CD4-positive, alpha-beta T cell treated with Interleukin-21 for 1 hour (primary cell): ENCODE data around the gene GNAI3.

Experiments used
- DNase-seq: peaks from one replicate; pipeline ENCODE4 v3.0.0-alpha.2; 2020

GNAI3 gene

DNA sequence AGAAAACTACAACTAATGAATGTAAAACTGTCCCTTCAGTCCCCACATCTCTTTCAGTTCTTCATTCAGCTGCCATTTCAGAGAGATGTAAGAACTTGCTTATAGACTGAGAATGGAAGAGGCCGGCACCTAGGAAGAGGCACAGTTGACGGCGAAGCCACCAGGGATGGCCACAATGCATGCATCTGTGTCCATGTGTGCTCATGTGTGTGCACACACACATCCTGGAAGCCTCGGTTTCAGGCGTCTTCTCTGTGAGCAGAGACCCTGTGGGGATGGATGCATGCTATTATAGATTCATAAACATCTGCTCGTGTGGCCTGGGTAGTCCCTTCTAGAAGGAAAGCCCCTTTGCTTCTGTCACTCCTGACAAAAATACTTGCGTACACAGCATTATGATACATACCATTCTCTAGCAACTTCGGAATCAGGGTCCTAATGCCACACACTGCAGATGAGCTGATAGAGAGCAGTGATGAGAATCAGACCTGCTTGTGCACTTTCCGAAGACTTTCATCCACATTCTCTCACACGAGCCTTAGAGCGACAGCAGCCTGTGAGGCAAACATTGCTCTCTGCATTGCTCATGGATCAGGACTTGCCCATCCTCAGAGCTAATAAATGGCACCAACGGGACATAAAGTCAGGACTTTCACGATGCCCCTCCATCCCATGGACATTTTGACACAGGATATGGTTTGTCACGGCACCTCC, 21.2 kb upstream of the GNAI3 start:
- DNase-seq: no peak

GRCh38 chr1:109527846-109528695, 20.3 kb upstream of the GNAI3 start:
- DNase-seq: no peak

DNA sequence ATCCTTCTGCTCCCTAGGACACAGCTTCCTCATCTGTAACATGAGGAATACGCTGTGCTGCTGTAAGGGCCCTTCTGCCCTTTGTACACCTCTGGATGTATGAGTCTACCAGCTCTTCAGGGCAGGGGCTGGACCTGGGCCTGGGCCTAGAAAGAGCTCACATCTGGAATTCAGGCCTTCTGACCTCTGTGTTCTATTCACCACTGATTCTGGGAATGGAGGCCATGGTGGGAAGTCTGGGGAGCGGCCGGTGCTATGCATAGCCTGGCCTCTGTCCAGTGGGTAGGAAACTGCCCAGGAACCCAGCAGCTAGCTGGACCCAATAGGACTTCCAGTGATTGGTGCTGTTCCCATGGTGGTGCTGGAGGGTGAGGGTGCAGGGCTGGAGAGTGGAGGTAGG, 19.7 kb upstream of the GNAI3 start:
- no peak for DNase-seq

GRCh38 chr1:109529881-109530456, 18.4 kb upstream of the GNAI3 start:
- DNase-seq: no peak

DNA sequence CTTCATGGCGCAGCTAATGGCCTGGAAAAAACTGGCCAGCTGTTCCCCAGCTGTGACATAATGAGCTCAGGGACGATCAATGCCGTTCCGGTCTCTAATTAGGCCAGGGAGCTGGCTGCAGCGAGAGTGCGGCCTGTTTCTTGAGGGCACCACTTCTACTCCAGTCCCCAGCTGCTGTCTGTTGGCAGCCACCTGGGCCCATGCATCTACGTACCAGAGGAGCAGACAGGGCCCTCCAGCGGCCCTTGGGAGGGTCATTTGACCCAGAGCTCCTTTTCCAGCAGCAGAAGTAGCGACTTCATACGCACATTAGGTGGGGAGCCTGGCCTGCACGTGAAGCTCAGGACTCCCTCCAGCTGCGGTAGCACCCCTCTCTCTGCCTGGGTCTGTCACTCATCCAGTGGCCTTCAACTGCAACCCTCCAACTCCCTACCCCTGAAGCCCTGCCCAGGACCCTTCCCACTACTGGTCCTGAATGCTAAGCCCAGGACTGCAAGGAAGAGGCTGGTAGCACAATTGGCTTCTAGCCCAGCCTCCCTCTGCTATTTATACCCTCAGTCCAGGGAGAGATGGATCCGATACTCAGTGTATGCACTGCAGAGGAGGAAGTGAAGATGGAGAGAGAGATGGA, 17.8 kb upstream of the GNAI3 start:
- DNase-seq: no peak

- DNase-seq: no peak
Observed at GRCh38 chr1:109531380-109531779, 17.0 kb upstream of the GNAI3 start.

DNA sequence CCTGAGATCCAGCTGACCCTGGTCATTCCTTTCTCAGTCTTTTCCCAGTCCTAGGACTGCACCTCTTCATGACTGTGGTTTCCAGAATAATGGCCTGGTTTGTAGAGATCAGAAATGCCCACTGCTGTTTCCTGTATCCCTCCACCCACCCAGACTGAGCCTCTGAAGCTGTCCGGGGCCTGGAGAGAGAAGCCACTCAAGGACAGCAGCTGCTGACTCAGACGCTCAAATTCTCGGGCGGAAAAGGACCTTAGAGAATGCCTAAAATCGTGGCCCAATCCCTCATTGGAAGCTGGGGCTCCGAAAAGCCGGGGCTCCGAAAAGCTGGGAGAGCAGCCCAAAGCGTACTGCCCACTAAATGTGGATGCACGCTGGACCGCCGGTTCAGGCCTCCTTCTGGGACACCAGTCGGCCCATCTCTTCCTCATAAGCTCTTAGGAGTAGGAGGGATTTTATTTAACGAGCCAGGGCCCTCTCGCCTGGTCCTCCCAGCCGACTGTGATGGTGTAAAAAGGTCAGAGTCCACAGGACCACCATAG, 16.5 kb upstream of the GNAI3 start:
- DNase-seq: no peak

GRCh38 chr1:109532365-109533136, 15.9 kb upstream of the GNAI3 start:
- peak; percentile 91 for DNase-seq

DNA sequence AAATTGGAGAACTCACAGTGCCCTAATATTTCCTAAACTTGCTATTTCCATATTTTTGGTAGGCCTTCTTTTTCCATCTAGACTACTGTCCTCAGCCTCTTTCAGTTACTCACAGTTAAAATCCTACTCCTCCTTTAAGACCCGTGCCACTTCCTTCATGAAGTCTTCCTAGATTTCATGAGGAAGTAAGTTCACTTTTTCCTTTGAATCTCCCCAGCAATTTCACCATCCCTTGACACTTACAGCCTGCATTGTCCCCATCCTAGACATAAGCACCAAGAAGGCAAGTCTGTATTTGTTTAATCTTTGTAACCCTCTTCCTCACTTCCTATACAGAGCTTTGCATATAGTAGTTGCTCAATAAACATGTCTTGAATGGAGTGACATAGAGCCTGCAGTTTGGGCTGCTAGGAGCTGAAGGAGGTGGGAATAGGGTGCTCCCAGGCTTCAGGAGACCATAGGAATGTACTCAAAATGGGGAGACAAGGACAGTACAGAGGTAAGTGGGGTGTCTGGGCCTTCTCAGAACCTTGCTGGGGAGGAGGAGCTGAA, 14.0 kb upstream of the GNAI3 start:
- no peak for DNase-seq

GRCh38 chr1:109535481-109535880, 12.9 kb upstream of the GNAI3 start:
- DNase-seq: no peak

- no peak for DNase-seq
Observed at GRCh38 chr1:109535971-109536491, 12.4 kb upstream of the GNAI3 start.

DNA sequence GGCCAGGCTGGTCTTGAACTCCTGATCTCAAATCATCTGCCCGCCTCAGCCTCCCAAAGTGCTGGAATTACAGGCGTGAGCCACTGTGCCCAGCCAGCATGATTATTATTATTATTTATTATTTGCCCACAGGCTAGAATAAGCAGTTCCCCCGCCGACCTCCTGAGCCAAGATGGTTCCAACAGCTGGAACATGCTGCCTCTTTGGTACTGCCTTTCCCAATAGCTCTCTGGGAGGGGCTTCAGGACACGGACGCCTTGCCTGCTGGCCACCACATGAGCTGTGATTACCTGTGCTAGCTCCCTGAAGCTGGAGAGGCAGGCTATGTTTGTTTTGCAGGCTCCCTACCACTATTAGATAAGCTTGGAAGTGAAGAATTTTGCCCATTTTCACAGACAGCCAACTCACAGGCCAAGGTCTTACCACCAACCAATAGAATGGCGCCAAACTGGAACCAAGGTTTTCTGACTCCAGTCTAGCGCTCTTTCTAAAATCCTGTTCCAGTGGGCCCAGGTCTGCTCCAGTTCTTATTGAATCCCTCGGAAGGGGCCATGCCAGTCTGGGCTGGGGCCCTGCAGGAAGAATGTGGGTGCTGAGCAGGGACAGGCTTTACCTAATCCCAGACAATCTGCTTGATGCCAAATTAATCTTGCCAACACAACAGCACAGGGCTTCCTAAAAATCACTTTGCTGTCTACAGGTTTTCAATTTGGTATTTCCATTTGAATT, 10.8 kb upstream of the GNAI3 start:
- DNase-seq: no peak

DNA sequence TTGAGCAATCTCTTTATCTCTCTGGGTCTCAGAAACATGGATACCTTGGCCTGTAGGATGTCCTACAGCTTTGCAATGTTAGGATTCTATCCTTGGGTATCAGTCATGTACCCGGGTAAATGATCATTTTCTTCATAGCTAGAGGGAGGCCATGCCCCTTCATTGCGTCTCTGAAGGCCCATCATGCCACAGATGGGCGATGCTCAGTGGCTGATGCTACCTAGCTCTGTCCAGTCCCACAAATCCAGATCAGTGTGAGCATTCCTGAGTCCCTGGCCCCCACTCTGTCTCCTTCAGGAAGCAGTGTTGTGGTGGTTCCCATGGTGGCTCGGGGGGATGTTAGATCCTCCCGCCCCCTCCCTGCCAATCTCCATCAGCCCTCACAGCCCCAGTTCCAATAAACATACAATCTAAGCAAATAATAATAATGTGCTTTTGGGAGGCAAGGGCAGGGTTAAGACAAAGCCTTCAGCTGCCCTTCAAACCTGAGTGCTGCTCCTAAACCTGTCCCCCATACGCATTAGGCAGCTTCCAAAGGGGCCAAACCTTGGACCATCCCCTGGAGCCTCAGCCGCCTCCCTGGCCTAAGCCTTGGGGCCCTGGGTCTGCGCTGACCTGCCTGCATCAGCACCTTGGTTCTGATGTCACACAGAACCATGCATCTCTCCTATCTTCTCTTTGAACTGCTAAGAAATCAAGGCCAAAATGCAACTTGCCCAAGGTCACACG, 9.4 kb upstream of the GNAI3 start:
- DNase-seq: no peak

DNA sequence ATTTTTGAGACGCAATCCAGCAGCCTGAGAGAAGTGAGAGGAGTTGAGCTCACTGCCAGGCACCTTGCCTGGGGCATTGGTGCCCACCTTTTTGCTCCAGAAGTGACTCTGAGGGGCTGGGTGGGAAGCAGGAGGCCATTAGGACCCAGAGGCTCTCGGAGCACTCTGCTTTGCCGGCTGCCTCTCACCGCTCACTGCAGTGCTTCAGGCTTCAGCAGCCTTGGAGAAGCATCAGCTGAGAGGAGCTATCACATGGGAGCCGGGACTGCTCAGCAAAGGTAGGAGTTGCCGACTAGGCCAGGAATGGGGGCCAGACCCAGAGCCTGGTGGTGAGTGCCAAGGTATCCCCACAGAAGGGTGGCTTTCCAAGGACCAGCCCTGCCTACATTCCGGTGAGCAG, 8.7 kb upstream of the GNAI3 start, which contains the start of gene GPR61:
GPR61 (plus strand) TSS at position 197 of the 400 bp plus-strand sequence. CDS start 3,151 bp downstream, outside the sequence.
- no peak for DNase-seq

GRCh38 chr1:109541102-109541501, 7.3 kb upstream of the GNAI3 start:
- DNase-seq: no peak

GRCh38 chr1:109542657-109543056, 5.8 kb upstream of the GNAI3 start:
- DNase-seq: no peak

GRCh38 chr1:109543283-109543987, 5.0 kb upstream of the GNAI3 start:
- DNase-seq: no peak

- DNase-seq: no peak
Observed at GRCh38 chr1:109543988-109544735, 4.3 kb upstream of the GNAI3 start.
